Measurements from ENCODE around the gene MAPKAP1.
A peak's percentile ranks its signal among the peaks of the same experiment; 100 is the strongest.

Gene MAPKAP1

DNA sequence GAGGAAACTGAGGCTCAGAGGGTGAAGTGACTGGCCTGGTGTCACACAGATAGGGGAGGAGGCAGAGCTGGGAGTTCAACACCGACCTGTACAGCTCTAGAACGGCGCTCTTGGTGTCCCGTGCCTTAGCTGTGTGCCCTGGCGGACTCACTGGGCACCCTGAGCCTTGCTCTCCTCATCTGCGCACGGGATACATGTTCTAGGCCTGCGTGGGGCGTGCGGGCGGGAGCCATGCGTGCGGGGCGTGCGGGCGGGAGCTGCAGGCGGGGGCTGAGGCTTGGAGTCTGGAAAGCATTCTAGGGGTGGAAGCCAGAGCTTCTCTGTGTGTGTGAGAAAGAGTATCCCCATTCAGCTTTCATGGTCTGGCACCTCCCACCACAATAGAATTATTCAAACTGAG lies 280.1 kb downstream of the MAPKAP1 start:
- DNase-seq, result no peak

DNA sequence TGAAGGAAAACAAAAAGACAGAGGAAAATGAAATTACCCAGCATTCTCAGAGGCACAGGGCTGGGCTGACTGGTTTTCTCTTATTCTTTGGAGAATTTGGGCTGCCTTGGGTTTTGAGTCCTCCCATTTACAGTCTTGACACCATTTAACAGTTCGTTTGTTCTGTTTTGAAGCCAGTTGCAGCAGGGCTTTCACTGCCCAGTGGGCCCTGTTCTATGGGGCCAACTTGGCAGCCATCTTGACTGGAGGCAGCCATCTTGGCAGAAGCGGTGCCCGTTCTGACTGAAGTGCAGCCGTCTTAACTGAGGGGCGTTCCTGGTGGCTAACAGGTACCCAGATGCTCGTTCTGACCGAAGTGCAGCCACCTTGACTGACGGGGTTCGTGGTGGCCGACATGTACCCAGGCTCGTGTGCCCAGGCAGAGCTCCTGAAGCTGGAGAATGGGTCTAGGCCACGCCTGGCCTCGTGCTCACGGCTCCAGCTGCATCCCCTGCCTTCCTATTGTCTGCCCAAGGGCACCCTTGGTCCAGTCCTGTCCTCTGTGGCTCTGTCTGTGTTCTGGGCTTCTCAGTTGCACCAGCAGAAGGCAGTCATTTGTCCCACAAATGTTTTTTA lies 281.0 kb downstream of the MAPKAP1 start:
- no peak for DNase-seq

DNA sequence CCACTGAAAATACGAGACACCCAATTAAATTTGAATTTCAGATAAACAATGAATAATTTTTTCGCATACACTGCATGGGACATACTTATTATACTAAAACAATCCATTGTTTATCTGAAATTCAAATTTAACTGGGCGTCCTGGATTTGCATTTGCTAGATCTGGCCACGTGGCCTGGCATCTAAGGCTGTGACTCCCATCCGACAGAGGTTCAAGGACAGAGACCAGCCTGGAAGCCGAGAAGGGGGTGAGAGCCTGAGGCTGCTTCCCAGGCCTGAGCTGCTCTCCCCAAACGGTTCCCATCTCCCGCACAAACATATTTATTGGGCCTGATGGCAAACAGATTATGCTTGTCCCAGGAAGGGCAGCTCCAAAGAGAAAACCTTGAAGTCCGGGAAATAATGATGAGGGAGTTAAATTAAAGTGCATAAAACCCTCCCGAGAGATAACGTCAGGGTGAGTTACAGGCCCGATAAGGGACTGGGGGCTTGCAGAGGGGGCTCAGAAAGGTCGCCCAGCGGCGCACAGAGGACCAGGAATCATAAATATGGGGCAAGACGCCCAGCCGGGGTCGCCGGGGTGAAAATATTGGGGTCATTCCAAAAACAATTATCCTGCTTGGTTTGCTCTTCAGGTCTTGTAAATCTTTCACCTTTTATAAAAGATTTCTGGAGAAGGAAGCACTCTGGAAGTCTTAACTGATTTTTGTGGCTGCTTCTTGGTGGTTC lies 281.7 kb downstream of the MAPKAP1 start:
- DNase-seq, result no peak

DNA sequence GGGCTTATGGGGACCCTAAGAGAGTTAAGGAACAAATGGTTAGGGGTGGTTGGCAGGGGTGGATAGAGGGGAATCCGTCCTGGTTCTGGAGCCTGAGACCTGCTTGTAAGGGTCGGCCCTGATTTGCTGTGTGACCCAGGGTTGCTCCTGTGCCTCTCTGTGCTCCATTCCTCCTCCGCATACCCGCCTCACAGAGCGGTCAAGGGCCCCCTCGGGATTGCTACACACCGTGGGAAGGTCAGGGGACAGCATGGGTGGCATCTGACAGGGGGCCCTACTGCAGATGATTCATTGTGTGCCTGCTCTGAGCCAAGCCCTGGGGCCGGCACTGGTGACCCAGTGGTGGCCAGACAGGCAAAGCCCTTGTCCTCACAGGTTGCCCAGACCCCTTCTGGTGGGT lies 283.0 kb downstream of the MAPKAP1 start:
- no peak for DNase-seq

DNA sequence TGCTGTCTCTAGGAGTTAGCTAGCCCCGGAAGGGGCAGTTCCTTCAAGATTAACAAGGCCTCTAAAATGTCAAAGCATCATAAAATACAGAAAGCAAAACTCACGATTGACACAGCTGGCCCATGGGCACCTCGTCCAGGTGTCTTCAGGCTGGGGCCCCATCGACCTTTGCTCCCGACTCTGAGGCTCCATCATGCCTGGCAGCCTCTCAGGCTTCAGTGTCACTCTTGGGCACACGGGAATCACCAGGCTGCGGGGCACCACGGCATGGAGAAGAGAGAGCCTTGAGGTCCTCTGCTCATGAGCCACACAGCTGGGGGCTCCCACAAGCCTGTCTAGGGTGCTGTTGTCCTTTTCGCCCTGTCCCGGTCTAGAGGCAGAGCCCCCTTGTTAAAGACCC lies 284.2 kb downstream of the MAPKAP1 start:
- DNase-seq, result no peak

DNA sequence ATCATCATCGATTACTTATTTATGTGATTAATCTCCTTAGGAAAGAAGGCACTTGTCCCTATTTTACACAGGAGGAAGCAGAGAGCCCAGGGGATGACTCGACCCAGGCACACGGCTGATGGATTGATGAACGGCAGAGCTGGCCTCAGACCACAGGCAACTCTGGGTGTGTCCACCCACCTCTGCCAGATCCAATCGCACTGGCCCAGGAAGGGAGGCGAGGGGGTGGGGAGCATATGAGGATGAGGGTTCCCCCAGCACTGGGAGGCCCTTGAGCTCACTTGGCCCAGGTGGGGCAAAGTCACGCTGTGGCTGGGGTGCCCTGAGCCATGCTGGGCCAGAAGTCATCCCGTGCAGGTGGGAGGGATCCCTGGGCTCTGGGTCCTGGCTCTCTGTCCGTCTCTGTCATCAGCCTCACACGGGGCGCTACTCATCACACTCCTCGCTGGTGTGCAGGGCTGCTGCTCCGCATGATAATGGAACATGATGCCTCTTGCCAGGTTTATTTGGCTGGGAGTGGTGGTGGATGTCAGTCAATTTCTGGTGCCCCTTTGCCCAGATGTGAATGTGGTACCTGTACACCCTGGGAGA lies 285.3 kb downstream of the MAPKAP1 start:
- no peak for DNase-seq

DNA sequence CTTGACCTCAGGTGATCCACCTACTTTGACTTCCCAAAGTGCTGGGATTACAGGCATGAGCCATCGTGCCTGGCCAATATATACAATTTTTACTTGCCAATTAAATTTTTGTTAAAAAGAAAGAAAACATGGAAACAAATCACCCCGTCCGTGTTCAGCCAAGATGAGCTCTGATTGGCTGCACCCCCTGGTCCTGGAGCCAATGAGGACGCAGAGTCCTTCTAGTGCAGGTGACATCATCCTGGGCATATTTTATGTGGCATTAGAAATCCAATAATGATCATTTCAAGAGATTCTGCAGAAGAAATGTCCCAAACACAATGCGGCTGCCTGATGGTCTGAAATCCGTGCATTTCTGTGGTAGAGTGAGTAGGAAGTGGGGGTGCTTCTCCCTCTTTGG lies 285.8 kb downstream of the MAPKAP1 start:
- DNase-seq, result no peak

DNA sequence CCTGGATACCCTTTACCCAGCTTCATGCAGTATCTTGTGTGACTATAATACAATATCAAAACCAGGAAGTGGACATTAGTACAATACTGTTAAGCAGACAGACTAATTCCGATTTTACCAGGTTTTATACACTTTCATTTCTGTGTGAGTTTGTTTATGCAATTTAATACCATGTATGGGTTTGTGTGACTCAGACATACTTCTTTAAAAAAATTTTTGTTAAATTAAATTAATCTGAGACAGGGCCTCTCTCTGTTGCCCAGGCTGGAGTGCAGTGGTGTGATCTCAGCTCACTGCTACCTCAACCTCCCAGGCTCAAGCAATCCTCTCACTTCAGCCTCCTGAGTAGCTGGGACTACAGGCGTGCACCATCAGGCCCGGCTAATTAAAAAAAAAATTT lies 288.6 kb downstream of the MAPKAP1 start:
- no peak for DNase-seq

DNA sequence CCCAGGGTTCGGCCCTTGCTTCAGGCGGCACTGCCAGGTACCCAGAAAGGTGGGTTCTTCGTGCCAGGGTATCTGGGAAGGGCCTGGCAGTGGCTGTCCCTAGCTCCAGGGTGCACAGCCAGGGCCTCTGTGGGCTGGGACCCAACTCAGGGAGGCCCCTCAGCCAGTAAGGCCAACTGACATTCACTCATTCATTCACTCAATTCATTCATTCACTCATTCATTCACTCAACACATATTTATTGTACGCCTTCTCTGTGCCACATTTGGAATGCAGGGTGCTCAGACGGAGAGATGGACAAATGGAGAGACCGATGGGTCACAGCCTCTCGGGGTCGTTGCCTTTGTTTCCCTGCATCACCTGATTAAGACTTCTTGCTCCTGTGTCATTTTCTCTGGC lies 290.5 kb downstream of the MAPKAP1 start:
- DNase-seq, result no peak

DNA sequence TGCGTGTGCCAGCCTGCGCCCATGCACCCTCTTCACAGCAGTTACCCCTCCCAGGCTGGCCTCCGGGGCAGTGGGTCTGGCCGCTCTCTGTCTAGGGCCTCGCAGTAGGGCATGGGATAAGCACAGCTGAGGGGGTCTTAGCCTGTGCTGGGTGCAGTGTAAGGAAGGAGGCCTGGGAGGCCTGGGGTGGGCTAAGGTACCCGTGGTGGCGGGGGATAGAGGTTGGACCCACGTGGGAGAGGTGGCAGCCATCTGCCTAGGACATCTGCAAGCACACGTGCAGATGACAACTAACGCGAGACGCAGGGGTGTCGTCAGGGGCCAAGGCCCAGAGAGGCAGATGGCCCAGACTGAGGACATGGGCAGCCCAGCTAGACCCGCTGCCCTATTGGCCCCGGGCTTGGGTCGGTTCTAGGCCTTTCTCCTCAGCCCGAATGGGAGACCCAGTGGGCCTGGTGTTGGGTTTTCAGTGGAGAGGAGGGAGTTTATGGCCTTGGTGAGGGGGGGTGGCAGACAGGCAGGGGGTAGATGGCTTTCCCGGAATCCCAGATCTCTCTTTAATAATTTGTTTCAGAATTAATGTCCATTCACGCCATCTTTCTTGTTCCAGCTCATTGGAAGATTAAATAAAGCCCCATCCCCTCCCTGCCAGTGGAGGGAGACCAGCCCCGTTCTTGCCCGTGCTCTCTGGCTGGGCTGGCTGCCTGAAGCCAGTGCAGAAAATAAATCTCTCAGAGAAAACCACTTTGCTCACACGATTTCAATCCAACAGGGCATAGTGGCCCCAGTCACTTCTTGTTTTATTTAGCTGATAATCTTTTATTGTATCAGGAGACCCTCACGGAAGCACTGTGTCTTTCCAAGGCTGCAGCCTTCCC lies 291.2 kb downstream of the MAPKAP1 start:
- no peak for DNase-seq

DNA sequence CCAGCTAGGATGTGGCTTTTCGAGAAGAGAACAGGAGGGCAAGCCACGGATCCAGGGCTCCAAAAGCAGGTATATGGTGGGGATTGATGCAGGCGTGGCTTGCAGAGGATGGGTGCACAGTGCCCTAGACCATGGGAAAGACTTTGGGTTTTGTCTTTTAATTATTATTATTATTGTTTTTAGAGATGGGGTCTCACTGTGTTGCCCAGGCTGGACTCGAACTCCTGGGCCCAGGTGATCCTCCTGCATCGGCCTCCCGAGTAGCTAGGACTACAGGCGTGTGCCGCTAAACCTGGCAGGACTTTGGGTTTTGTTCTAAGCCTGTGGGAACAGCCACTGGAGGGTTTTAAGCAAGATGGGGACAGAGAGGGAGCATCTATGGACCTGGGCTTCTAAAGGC lies 293.4 kb downstream of the MAPKAP1 start:
- DNase-seq, result no peak

DNA sequence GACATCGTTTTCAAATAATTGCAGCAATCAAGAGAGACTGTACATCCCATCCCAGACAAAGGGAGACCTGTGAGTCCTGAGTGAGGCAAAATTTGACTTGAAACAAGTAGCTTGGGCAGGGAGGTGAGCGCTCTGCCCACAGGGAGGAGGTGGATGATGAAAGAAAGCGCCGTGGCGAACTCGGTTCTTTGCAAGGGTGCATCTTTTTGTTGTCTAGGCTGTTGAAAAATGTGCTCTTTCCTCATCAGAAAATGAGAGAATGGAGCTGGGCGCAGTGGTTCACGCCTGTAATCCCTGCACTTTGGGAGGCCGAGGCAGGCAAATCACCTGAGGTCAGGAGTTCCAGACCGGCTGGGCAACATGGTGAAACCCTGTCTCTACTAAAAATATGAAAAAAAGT lies 294.8 kb downstream of the MAPKAP1 start:
- DNase-seq, result no peak

DNA sequence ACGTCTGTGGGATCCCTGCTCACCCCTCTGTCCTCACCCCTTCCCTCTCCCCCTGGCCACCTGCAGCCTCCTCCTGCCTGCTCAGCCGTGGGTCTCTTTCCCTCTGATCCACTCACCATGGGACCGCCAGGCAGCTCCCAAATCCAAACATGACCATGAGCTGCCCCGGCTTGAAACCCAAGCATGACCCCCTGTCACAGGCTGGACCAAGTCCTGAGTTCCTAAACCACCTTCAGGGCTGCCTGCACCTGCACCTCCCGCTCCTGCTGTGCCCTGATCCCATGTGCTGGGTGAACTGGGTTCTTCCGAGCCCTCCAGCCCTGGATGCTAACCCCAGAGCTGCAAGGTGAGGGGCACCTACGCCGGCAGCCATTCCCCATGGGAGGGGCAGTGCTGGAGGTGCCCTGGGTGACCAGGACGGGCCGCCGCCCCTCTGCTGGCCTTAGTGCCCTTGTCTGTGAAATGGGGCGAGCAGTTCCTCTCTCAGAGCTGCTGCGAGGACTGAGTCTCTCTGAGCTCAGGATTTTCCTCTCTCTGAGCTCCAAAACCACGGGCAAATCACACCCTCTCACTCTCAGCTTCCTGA lies 295.7 kb downstream of the MAPKAP1 start:
- DNase-seq, result no peak

DNA sequence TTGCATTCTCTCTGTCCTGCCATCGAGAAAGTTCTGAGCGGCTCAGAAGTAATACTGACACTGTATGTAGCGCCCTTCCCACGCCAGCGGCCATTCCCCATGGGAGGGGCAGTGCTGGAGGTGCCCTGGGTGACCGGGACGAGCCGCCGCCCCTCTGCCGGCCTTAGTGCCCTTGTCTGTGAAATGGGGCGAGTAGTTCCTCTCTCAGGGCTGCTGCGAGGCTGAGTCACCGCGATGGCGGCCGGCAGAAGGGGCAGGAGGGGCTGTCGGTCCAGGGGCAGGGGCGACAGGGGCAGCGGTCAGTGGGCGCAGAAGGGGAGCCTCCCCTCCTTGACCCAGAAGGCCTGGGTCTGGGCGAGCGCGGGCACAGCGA lies 296.5 kb downstream of the MAPKAP1 start:
- DNase-seq, result no peak

DNA sequence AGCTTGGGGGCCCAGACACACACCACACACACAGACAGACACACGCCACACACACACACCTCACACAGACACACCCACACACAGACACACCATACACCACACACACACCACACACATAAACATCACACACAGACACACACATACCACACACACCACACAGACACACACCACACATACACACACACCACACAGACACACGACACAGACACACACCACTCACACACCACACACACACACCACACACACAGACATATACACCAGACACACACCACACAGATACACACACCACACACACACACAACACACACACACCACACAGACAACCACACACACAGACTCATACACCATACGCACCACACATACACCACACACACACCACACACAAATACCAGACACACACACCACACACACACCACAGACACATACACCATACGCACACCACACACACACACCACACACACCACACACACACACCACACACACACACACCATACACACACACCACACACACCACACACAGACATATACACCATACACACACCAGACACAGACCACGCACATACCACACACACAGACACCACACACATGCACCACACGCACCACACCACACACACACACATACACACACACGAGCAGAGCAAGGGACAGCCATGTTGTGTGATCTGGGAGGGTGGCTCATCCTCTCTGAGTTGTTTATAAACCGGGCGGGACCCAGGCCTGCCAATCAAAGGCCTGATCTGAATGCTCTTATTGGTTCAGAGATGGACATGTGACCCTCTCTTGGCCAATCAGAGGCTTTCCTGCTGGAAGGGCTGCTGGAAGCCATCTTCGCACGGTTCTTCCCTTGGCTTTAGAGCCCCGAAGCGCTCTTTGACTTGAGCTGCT lies 297.1 kb downstream of the MAPKAP1 start:
- DNase-seq, result peak; percentile 33

DNA sequence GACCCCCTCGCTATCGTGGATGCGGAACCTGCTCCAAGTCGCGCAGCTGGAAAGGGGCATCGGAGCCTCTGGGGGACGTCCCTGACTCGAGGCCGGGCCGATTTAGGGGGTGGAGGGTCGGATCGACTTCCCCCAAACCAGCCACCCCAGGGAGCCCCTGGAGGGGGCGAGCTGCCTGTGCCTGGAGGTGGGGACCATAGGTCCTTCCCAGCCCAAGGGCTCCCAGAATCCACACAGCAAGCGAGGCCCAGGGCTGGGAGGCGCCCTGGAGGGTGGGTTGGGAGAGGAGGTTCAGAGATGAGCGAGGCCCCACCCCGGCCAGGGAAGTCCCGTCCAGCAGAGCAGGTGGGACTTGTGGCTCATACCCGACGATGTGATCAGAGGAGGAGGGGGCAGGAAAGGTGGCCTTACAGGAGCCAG lies 297.8 kb downstream of the MAPKAP1 start:
- no peak for DNase-seq

DNA sequence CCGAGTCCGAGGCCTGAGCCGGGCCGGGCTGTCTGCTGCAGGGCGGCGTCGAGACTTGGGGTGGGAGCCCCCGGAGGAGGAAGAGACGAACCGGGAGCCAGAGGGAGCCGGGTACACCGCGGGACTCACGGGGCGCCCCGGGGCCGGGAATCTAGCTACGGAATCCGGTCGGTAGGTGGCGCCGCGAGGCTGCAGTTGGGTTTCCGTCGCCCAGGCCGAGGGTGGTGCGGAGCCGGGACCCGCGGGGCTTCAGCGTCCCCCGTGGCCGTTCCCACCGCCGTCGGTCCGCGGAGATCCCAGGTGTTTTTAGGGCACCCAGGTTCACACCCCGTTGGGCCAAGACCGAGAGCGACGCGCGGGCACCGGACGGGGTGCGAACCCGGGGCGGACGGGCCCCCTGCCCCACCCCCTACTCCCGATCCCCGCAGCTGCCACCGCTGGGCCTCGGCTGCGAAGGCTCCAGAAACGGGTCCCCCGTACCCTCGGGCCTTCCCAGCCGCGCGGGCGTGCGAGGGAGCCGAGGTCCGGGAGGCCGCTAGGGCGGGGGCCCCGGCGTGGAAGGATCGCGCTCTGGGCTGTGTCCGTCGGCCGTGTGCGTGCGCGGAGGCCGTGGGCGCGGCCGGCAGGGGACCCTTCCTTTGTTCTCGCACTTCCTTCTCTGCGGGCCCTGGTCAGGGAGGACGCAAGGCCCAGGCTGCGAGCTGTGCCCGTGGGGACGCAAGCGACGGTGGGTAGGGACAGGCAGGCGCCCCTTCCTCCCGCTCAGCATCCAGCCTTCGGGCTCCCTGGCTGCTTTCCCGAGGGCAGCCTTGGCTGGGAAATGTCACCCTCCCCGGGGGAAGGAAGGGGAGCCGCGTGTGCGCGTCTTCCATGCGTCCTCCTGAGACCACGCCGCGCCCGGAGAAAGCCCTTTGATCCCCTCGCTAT lies 298.8 kb downstream of the MAPKAP1 start:
- peak; percentile 85 for DNase-seq

DNA sequence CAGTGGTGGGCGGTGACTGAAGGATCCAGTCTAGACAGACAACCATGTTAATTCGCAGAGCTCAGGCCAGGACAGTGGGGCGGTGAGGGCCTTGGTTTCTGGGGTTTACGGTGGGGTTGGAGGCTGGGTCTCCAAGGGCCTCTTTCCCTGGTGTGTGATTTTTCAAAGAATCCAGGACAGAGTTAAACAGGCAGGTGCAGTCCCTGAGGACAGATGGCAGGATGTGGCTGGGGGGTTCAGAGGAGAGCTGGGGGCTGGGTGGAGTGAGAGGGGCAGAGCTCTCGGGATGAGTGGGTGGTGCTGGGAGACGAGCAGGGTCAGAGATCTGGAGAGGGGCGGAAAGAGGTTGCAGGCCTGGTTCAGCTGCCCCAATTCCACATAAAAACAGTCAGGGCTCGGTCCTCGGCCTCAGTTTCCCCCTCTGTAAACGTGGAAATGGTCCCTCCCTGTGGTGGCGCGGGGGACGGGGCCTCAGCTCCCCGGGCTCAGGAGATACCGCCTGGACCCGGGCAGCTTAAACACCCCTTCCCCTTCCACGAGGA lies 299.5 kb downstream of the MAPKAP1 start:
- DNase-seq, result no peak

DNA sequence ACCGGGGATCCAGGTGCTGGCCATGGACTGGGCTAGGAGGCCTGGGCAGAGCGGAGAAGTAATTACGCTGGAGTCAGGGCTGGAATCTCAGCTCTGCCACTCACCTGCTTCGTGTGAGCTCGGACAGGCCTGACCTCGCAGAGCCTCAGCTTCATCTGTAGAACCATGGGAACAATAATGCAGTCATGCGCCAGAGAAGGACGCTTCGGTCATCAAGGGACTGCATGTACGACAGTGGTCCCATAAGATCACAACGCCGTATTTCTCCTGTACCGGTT lies 300.3 kb downstream of the MAPKAP1 start:
- DNase-seq, result no peak

DNA sequence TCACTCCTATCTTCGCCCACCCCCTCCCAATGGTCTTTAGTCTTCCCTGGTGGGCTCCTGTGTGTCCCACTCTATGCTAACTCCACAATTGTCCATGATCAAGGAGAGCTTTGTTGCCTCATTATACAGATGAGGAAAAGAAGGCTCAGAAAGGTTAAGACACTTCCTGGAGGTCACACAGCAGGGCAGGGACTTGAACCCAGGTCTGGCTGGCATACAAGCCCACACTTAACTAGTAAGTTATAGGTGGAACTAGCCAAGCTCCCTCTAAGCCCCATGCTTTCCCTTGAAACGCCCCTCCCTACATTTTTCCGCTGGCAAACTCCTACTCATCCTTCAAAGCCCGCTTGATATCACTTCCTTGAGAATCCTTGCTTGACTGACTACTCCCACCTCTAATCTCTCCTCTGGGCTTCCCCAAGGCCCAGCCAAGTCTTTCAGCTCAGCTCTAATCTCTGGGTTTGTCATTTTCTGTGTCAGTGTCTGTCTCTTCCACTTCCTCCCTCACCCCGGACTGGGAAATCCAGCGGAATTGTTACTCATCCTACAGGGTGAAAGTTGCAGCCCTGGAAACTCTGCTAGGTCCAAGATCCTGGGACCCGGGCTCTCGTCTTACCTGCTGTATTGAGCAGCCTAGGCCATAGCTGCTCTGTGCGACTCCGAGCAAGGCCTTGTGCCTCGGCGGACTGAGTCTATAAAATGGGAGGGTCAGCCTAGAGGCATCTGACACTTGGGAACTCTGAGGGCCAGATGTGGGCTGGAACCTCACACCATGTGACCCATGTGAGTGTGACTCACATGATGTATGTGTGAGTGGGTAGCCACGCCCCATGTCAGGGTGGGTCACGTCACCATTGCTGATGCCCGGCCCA lies 300.8 kb downstream of the MAPKAP1 start:
- no peak for DNase-seq
